Measurements from ENCODE around the gene UBE2D4.
"Not testable (repeated sequence)": the region's sequence is repeated elsewhere in the genome, so short reads cannot be mapped to it uniquely, and the experiment has no call there.

Gene UBE2D4

DNA sequence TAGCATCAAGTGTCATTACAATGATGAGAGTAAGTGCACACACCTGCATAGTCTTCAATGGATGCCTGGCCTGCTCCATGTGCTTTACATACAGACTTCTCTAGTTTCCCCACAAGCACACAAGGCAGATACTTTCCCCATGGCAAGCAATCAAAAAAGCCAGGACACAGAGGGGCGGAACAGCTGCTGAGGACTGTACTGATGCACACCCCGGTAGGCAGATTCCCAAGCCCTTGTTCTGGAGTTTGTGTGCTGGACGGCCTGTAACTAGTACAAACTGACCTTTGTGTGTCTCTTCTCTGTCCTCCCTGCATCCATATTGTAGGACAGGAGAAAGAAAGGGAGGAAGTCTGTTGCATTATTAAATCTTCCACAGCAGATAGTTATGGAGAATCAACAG, 25.8 kb downstream of the UBE2D4 start:
- DNase-seq (ENCODE audit: low read depth), result no peak
- TF ChIP-seq CTCF (IDR thresholded peaks at IDR 0.05; ENCODE audit: low read depth, low read length) (no peak), MYC (IDR thresholded peaks at IDR 0.05; ENCODE audit: low read depth, low read length) (no peak), POLR2A (IDR thresholded peaks at IDR 0.05; ENCODE audit: extremely low read depth, insufficient read length) (no peak), MAX (IDR thresholded peaks at IDR 0.05; ENCODE audit: low read depth, low read length) (no peak)
- H3K4me3 ChIP-seq (ENCODE audit: low read depth, low read length), result no peak overlapping the region

GRCh38 chr7:43953071-43953470, 26.8 kb downstream of the UBE2D4 start:
- TF ChIP-seq POLR2A (IDR thresholded peaks at IDR 0.05; ENCODE audit: extremely low read depth, insufficient read length) (no peak), MAX (IDR thresholded peaks at IDR 0.05; ENCODE audit: low read depth, low read length) (no peak)
- no peak overlapping the region for H3K4me3 ChIP-seq (ENCODE audit: low read depth, low read length)
- no peak for DNase-seq (ENCODE audit: low read depth)

GRCh38 chr7:43954524-43955228, 28.4 kb downstream of the UBE2D4 start:
- peak; percentile 94 for TF ChIP-seq MAX (IDR thresholded peaks at IDR 0.05; ENCODE audit: low read depth, low read length)
- TF ChIP-seq CTCF (IDR thresholded peaks at IDR 0.05; ENCODE audit: low read depth, low read length), result peak; percentile 90
- no peak for TF ChIP-seq POLR2A (IDR thresholded peaks at IDR 0.05; ENCODE audit: extremely low read depth, insufficient read length)
- peak; percentile 51; the same call in 1 of the 2 replicates for TF ChIP-seq MYC (IDR thresholded peaks at IDR 0.05; ENCODE audit: low read depth, low read length)
- no peak overlapping the region for H3K4me3 ChIP-seq (ENCODE audit: low read depth, low read length)
- peak; percentile 73 for DNase-seq (ENCODE audit: low read depth)

GRCh38 chr7:43956027-43956426, 29.8 kb downstream of the UBE2D4 start:
- TF ChIP-seq CTCF (IDR thresholded peaks at IDR 0.05; ENCODE audit: low read depth, low read length) (no peak), POLR2A (IDR thresholded peaks at IDR 0.05; ENCODE audit: extremely low read depth, insufficient read length) (no peak), MAX (IDR thresholded peaks at IDR 0.05; ENCODE audit: low read depth, low read length) (no peak), MYC (IDR thresholded peaks at IDR 0.05; ENCODE audit: low read depth, low read length) (no peak)
- H3K4me3 ChIP-seq (ENCODE audit: low read depth, low read length), result no peak overlapping the region

GRCh38 chr7:43960933-43961332, 34.7 kb downstream of the UBE2D4 start:
- no peak for DNase-seq (ENCODE audit: low read depth)
- no peak overlapping the region for H3K4me3 ChIP-seq (ENCODE audit: low read depth, low read length)
- no peak for TF ChIP-seq CTCF (IDR thresholded peaks at IDR 0.05; ENCODE audit: low read depth, low read length)
- TF ChIP-seq MYC (IDR thresholded peaks at IDR 0.05; ENCODE audit: low read depth, low read length), result no peak
- no peak for TF ChIP-seq MAX (IDR thresholded peaks at IDR 0.05; ENCODE audit: low read depth, low read length)
- no peak for TF ChIP-seq POLR2A (IDR thresholded peaks at IDR 0.05; ENCODE audit: extremely low read depth, insufficient read length)

More at GRCh38 chr7:43956027-43956426, 29.8 kb downstream of the UBE2D4 start:
- no peak for DNase-seq (ENCODE audit: low read depth)

DNA sequence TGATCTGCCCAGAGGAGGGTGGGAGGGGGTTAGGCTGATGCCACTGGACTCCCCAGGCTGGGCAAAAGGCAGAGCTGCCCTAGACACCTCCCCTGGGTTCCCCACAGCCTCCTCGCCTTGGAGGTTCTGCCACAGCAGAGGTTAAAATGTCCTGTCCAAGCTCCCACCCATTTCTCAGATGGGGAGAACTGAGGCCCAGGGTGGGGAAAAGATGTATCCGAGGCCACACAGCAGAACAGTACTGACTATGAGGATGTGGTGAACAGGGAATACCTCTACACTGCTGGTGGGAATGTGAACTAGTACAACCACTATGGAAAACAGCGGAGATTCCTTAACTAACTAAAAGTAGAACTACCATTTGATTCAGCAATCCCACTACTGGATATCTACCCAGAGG, 40.2 kb downstream of the UBE2D4 start:
- H3K4me3 ChIP-seq (ENCODE audit: low read depth, low read length); DNase-seq (ENCODE audit: low read depth): not testable (repeated sequence)

DNA sequence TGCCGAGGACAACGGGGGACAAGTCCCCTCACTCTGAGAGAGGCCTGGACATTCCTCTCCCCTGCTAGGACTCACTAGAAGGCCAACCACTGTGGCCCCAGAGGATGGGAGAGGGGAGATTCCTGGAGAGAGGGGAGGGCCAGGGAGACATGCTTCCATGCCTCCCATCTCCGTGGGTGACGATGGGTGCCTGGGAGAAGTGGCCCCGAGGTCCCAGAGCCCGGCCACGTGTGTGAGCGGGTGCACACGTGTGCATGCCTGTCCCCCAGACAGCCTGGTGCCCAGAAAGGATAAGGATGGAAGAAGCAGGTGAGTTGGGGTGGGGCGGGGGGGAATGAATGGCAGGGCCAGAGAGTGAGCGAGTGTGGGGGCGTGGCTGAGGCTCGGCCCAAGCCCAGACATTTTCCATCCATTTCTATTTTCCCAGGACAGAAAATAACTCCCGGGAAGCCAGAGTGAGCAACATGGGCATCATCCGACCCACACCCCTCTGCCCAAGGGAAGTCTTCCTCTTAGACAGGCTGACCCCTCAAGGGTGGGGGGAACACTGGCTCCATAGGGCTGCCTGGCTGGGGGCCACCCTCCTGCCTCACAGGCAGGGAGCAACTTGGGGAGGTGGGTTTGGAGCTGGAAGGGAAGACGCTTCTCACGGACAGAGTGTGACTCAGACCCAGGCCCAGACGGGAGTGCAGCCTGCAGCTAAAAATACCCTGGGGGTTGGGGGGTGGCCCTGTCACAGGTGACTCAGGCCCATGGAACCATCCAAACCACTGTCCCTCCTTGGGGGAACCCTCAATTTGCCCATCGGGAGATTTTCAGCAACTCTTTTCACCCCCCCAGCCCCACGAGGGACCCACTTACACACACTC, 42.2 kb downstream of the UBE2D4 start:
- not testable (repeated sequence) for DNase-seq (ENCODE audit: low read depth); H3K4me3 ChIP-seq (ENCODE audit: low read depth, low read length)

GRCh38 chr7:43969586-43969985, 43.4 kb downstream of the UBE2D4 start:
- not testable (repeated sequence) for H3K4me3 ChIP-seq (ENCODE audit: low read depth, low read length); DNase-seq (ENCODE audit: low read depth)

DNA sequence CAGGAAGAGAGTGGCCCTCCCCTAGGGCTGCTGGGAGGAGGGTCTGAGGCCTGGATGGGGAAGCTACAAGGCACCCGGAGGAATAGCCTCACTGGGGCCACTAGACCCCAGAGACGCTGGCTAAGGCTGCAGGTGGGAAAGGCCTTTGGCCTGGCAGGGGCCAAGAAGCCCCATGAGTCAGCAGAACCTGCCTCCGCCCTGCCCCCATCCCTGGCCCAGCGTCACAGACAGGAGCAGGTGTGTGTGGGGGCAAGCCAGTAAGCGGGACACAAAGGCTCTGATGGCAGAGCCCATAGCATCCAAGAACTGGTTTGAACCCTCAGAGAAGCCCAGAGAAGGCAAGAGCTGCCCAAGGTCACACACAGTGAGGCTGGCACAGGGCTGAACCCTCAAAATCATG, 44.5 kb downstream of the UBE2D4 start:
- DNase-seq (ENCODE audit: low read depth); H3K4me3 ChIP-seq (ENCODE audit: low read depth, low read length): not testable (repeated sequence)

DNA sequence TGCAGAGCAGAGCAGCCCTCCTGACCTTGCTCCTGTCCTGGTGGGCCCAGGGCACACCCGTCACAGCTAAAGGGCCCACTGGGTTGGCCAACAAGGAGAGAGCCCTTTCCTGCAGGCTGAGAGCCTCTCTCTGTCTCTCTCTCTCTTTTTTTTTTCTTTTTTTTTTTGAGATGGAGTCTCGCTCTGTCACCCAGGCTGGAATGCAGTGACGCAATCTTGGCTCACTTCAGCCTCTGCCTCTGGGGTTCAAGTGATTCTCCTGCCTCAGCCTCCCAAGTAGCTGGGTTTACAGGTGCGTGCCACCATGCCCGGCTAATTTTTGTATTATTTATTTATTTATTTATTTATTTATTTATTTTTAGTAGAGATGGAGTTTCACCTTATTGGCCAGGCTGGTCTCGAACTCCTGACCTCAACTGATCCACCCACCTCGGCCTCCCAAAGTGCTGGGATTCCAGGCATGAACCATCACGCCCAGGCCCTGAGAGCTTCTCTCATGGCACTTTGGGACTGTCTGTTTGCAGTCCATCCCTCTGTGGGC, 47.9 kb downstream of the UBE2D4 start:
- DNase-seq (ENCODE audit: low read depth); H3K4me3 ChIP-seq (ENCODE audit: low read depth, low read length): not testable (repeated sequence)
